GM12891 (cell line): ENCODE measurements around the gene KAZN.

Source experiments
- DNase-seq: peaks from one replicate; pipeline ENCODE4 v3.0.0; 2011; ENCODE audit warnings: low spot score; ENCODE audit not compliant: insufficient read length
- FAIRE-seq: peaks from 2 replicates; lab custom pipeline; 2011; peaks lifted over from hg19 to GRCh38; lab: Jason Lieb, UNC
- PAX5 ChIP-seq: IDR thresholded peaks from 2 replicates; pipeline ENCODE4 v1.6.1; 2011; ENCODE audit warnings: low read length, moderate library complexity, mild to moderate bottlenecking; ENCODE audit not compliant: insufficient read depth, severe bottlenecking
- POLR2A ChIP-seq: IDR thresholded peaks from 2 replicates; pipeline ENCODE4 v1.6.1; 2011; ENCODE audit warnings: low read depth, low read length, control low read depth
- POLR2AphosphoS5 ChIP-seq: IDR thresholded peaks from 2 replicates; pipeline ENCODE4 v1.6.1; 2011; ENCODE audit warnings: low read depth, low read length, control low read depth
- POU2F2 ChIP-seq: IDR thresholded peaks from 2 replicates; pipeline ENCODE4 v1.6.1; 2011; ENCODE audit warnings: low read depth, mild to moderate bottlenecking, control low read depth, low read length, moderate library complexity
- SPI1 ChIP-seq: IDR thresholded peaks from 2 replicates; pipeline ENCODE4 v1.6.1; 2011; ENCODE audit warnings: low read depth, low read length, control low read depth
- TAF1 ChIP-seq: IDR thresholded peaks from 2 replicates; pipeline ENCODE4 v1.6.1; 2011; ENCODE audit warnings: low read depth, low read length, control low read depth

Gene KAZN

GRCh38 chr1:14910984-14911721 lies 312.7 kb downstream of the KAZN start:
- FAIRE-seq = no peak
- TF ChIP-seq TAF1 = no peak
- no peak for TF ChIP-seq PAX5
- TF ChIP-seq POLR2AphosphoS5 = no peak
- TF ChIP-seq POU2F2 = no peak
- TF ChIP-seq POLR2A = no peak
- no peak for TF ChIP-seq SPI1
- no peak for DNase-seq

- TF ChIP-seq POLR2AphosphoS5 (no peak), SPI1 (no peak), PAX5 (no peak), TAF1 (no peak), POU2F2 (no peak), POLR2A (no peak)
- FAIRE-seq = no peak
- no peak for DNase-seq
Measured at GRCh38 chr1:14912839-14913481, 314.5 kb downstream of the KAZN start.

- TF ChIP-seq POLR2AphosphoS5 (no peak), POU2F2 (no peak), TAF1 (no peak), SPI1 (no peak), PAX5 (no peak)
- DNase-seq (no peak), FAIRE-seq (no peak)
Measured at GRCh38 chr1:14913482-14914177, 315.1 kb downstream of the KAZN start.

GRCh38 chr1:14914351-14914988 lies 316.0 kb downstream of the KAZN start:
- no peak for TF ChIP-seq SPI1
- no peak for TF ChIP-seq PAX5
- TF ChIP-seq POLR2A = no peak
- no peak for TF ChIP-seq POLR2AphosphoS5
- TF ChIP-seq POU2F2 = no peak
- no peak for TF ChIP-seq TAF1
- FAIRE-seq = no peak
- no peak for DNase-seq

- peak; percentile 33 for FAIRE-seq
- no peak for TF ChIP-seq POLR2A
- TF ChIP-seq POLR2AphosphoS5 = no peak
- no peak for TF ChIP-seq SPI1
- peak; percentile 58 for DNase-seq
Measured at GRCh38 chr1:14915356-14916054, 317.0 kb downstream of the KAZN start.

GRCh38 chr1:14919289-14919688 lies 320.8 kb downstream of the KAZN start:
- TF ChIP-seq TAF1 = no peak
- no peak for TF ChIP-seq POLR2A
- no peak for TF ChIP-seq POU2F2
- no peak for TF ChIP-seq POLR2AphosphoS5
- no peak for TF ChIP-seq PAX5
- no peak for TF ChIP-seq SPI1
- FAIRE-seq = no peak

GRCh38 chr1:14919751-14920150 lies 321.3 kb downstream of the KAZN start:
- TF ChIP-seq POLR2A (no peak), PAX5 (no peak), SPI1 (no peak), TAF1 (no peak), POLR2AphosphoS5 (no peak), POU2F2 (no peak)
- FAIRE-seq = no peak

More at GRCh38 chr1:14919289-14919688, 320.8 kb downstream of the KAZN start:
- no peak for DNase-seq

GRCh38 chr1:14921057-14921456 lies 322.6 kb downstream of the KAZN start:
- no peak for FAIRE-seq

More at GRCh38 chr1:14919751-14920150, 321.3 kb downstream of the KAZN start:
- no peak for DNase-seq

More at GRCh38 chr1:14921057-14921456, 322.6 kb downstream of the KAZN start:
- no peak for DNase-seq
- TF ChIP-seq TAF1 (no peak), SPI1 (no peak), POU2F2 (no peak), POLR2A (no peak), PAX5 (no peak)
